ENCODE measurements around the gene OR11A1.

DNA sequence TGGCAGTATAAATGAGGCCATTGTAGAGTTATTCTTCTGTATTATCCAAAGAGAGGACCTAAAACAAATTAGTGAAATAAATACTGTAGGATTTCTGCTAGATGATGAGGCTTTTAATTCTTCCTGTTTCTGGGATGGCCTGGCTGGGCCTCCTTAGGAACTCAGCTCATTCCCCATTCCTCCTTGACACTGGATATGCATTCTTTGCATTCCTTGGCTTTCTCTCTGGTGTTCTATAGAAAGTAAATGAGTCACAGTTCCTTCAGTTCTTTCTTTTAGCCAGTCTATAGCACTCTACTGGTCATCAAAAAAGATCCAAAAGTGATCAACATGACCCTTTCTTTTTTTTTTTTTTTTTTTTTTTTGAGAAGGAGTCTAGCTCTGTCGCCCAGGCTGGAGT, 9.2 kb downstream of the OR11A1 start:
- TF ChIP-seq, protein P1, sequence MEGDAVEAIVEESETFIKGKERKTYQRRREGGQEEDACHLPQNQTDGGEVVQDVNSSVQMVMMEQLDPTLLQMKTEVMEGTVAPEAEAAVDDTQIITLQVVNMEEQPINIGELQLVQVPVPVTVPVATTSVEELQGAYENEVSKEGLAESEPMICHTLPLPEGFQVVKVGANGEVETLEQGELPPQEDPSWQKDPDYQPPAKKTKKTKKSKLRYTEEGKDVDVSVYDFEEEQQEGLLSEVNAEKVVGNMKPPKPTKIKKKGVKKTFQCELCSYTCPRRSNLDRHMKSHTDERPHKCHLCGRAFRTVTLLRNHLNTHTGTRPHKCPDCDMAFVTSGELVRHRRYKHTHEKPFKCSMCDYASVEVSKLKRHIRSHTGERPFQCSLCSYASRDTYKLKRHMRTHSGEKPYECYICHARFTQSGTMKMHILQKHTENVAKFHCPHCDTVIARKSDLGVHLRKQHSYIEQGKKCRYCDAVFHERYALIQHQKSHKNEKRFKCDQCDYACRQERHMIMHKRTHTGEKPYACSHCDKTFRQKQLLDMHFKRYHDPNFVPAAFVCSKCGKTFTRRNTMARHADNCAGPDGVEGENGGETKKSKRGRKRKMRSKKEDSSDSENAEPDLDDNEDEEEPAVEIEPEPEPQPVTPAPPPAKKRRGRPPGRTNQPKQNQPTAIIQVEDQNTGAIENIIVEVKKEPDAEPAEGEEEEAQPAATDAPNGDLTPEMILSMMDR (IDR thresholded peaks at IDR 0.05), result no peak
- no peak for TF ChIP-seq EP300 (IDR thresholded peaks at IDR 0.05; ENCODE audit: low read depth)

All from transverse colon (tissue), 3 donors.